K562 (cell line): Measurements from ENCODE around the gene RASGRP2. TPM values are rescaled to one million over a fixed set of nuclear protein-coding genes. Genes with fewer than 3 reads are reported as not detected.

Source experiments
- ATAC-seq: fragments of 200-7000 bp; cut with Tn5 transposase; 3 replicates; pipeline ENCODE4 v1.9.1; 2020; ENCODE audit warnings: moderate library complexity
- BruUV-seq: library from RNA; stranded (reverse); fragments of 400-500 nt; replicated peaks from 2 replicates; lab custom pipeline; 2021; lab: Mats Ljungman, UMichigan
- CTCF ChIA-PET: fragments of 300-600 bp; formaldehyde crosslinking; extraction: SDS; loops from one replicate; lab custom pipeline; 2021; ENCODE audit warnings: low intra/inter-chr PET ratio; lab: Yijun Ruan, JAX
- POLR2A ChIA-PET: fragments of 300-600, 350-650 bp; sonication (Branson Sonifier 250); formaldehyde crosslinking; extraction: SDS; loops from one replicate; lab custom pipeline; 2021; ENCODE audit warnings: antibody characterized with exemption, inconsistent platforms; lab: Yijun Ruan, JAX
- DNase-seq, 4 experiments: peaks; one replicate each; pipeline versions ENCODE4 v3.0.0 to v3.0.0-alpha.2; 2011 to 2018; ENCODE audit warnings: low spot score in 3 of 4, mixed read lengths in 3 of 4; ENCODE audit errors: extremely low read depth in 1 of 4
- FAIRE-seq: peaks from 2 replicates; lab custom pipeline; 2011; peaks lifted over from hg19 to GRCh38; lab: Jason Lieb, UNC
- H2AFZ ChIP-seq: 2 replicates; pipeline ENCODE4 v1.6.0; 2011; ENCODE audit warnings: low read depth, low read length, control low read depth, inconsistent platforms
- H3K27ac ChIP-seq: fragments of 200-600 bp; 3 replicates; pipeline ENCODE4 v1.8.0; 2011; ENCODE audit warnings: low read depth, mild to moderate bottlenecking, control low read depth, inconsistent platforms, low read length, moderate library complexity, mixed read lengths; ENCODE audit errors: extremely low read depth
- H3K27me3 ChIP-seq, 2 experiments: fragments of 300-600 bp in 1 of 2; 2 replicates in 1 of 2; 3 replicates in 1 of 2; pipeline versions ENCODE4 v1.6.0 to v1.8.0; 2011; ENCODE audit warnings: inconsistent platforms in 2 of 2, low read length in 2 of 2, mild to moderate bottlenecking in 1 of 2, mixed read lengths in 1 of 2, moderate library complexity in 1 of 2; ENCODE audit not compliant: control insufficient read depth in 2 of 2, insufficient read depth in 2 of 2
- H3K36me3 ChIP-seq: fragments of 300-600 bp; 3 replicates; pipeline ENCODE4 v1.8.0; 2011; ENCODE audit warnings: mild to moderate bottlenecking, low read length, inconsistent platforms; ENCODE audit not compliant: control insufficient read depth, insufficient read depth
- H3K4me1 ChIP-seq, 2 experiments: fragments of 200-600 bp in 1 of 2; replicated peaks in 1 of 2; 2 replicates in 1 of 2; 3 replicates in 1 of 2; pipeline versions ENCODE4 v1.5.1 to v1.8.0; 2011; ENCODE audit warnings: inconsistent platforms in 2 of 2, low read length in 2 of 2, mild to moderate bottlenecking in 1 of 2, mixed read lengths in 1 of 2, moderate library complexity in 1 of 2; ENCODE audit not compliant: control insufficient read depth in 2 of 2, insufficient read depth in 2 of 2
- H3K4me2 ChIP-seq: 2 replicates; pipeline ENCODE4 v1.6.1; 2011; ENCODE audit warnings: low read length, control low read depth, inconsistent platforms, mixed read lengths; ENCODE audit not compliant: insufficient read depth
- H3K4me3 ChIP-seq: fragments of 200-600 bp; sonication (generic), shearing (Covaris generic); 2 replicates; pipeline ENCODE4 v1.5.1; 2016; ENCODE audit warnings: control low read depth, inconsistent platforms
- H3K79me2 ChIP-seq: fragments of 200-600 bp; 3 replicates; pipeline ENCODE4 v1.8.0; 2011; ENCODE audit warnings: low read length, inconsistent platforms; ENCODE audit not compliant: control insufficient read depth, insufficient read depth
- H3K9ac ChIP-seq, 2 experiments: 2 replicates each; pipeline versions ENCODE4 v1.6.0 to v1.6.1; 2011; ENCODE audit warnings: low read depth in 2 of 2, low read length in 2 of 2, control low read depth in 1 of 2, inconsistent platforms in 1 of 2, mild to moderate bottlenecking in 1 of 2, mixed read lengths in 1 of 2; ENCODE audit not compliant: insufficient read depth in 1 of 2
- H3K9me1 ChIP-seq: one replicate; pipeline ENCODE4 v1.6.0; 2011; ENCODE audit warnings: inconsistent platforms, mild to moderate bottlenecking, low read length, moderate library complexity; ENCODE audit not compliant: control insufficient read depth, insufficient read depth
- H3K9me3 ChIP-seq: replicated peaks from 2 replicates; pipeline ENCODE4 v1.5.1; 2011; ENCODE audit warnings: low read depth, low read length, inconsistent platforms; ENCODE audit not compliant: control insufficient read depth, insufficient read depth
- H4K20me1 ChIP-seq: replicated peaks from 2 replicates; pipeline ENCODE4 v1.6.1; 2011; ENCODE audit warnings: low read length, inconsistent platforms, mixed read lengths; ENCODE audit not compliant: control insufficient read depth, insufficient read depth
- ASH1L ChIP-seq: fragments of 450-650 bp; IDR thresholded peaks from 2 replicates; pipeline ENCODE4 v1.6.1; 2018; ENCODE audit warnings: borderline replicate concordance, mild to moderate bottlenecking, low read depth; ENCODE audit not compliant: partially characterized antibody
- FOXA3 ChIP-seq, 2 experiments: fragments of 450-650 bp in 1 of 2; sonication (generic) in 1 of 2; formaldehyde crosslinking; IDR thresholded peaks in 1 of 2; conservative IDR thresholded peaks in 1 of 2; 2 replicates each; pipeline versions ENCODE4 v1.4.0 to v1.8.0; 2020 to 2022; ENCODE audit warnings: mild to moderate bottlenecking in 2 of 2, missing genetic modification reagents in 1 of 2
- HSF4 ChIP-seq: fragments of 250-450 bp; sonication (Bioruptor Pico); IDR thresholded peaks from 2 replicates; pipeline ENCODE4 v2.1.2; 2022; ENCODE audit warnings: mild to moderate bottlenecking, moderate library complexity, borderline replicate concordance
- ID3 ChIP-seq, 2 experiments: fragments of 250-450 bp in 1 of 2; fragments of 450-650 bp in 1 of 2; sonication (Bioruptor Pico) in 1 of 2; IDR thresholded peaks; 2 replicates each; pipeline versions ENCODE4 v1.6.1 to v1.8.0; 2016 to 2021; ENCODE audit warnings: mild to moderate bottlenecking in 2 of 2, moderate library complexity in 2 of 2, missing compliant biosample characterization in 1 of 2, missing genetic modification characterization in 1 of 2
- MEF2D ChIP-seq: conservative IDR thresholded peaks from 2 replicates; pipeline ENCODE4 v1.6.1; 2016; ENCODE audit warnings: low read depth, missing genetic modification characterization, missing compliant biosample characterization
- SFPQ ChIP-seq: fragments of 200-400 bp; formaldehyde crosslinking; IDR thresholded peaks from 2 replicates; pipeline ENCODE4 v1.6.1; 2017; ENCODE audit warnings: mild to moderate bottlenecking, low read depth, low read length, moderate library complexity
- TAF9B ChIP-seq: fragments of 450-650 bp; IDR thresholded peaks from 2 replicates; pipeline ENCODE4 v1.6.1; 2018; ENCODE audit warnings: mild to moderate bottlenecking; ENCODE audit not compliant: partially characterized antibody
- TBL1XR1 ChIP-seq, 2 experiments: IDR thresholded peaks; 2 replicates each; pipeline ENCODE4 v1.6.1; 2012; ENCODE audit warnings: improper control_type of control experiment in 2 of 2, low read length in 2 of 2, mild to moderate bottlenecking in 1 of 2
- WGBS: fragments of 100-300 bp; shearing (Covaris generic); methylation state at CpG from one replicate; pipeline ENCODE4 v1.1.6; 2016; ENCODE audit warnings: low coverage, mixed read lengths; ENCODE audit not compliant: insufficient coverage; ENCODE audit errors: missing lambda C conversion rate; 5-methylcytosine and 5-hydroxymethylcytosine counted together
- in situ Hi-C: fragments of 300-500 bp; cut with MboI; formaldehyde crosslinking; loops from 4 replicates; pipeline ENCODE4 v1.15.0; 2018; ENCODE audit warnings: inconsistent platforms, mixed read lengths
- intact Hi-C: fragments of 100-400 bp; cut with micrococcal nuclease; formaldehyde crosslinking; loops from 2 replicates; pipeline ENCODE4 v1.14.2; 2022
- polyA plus RNA-seq, 8 experiments: library from polyadenylated mRNA; depleted of rRNA in 4 of 8; stranded (reverse) in 5 of 8; unstranded in 3 of 8; fragments of >200 nt; fragmentation: Nextera tagmentation in 2 of 8; fragmentation: Illumina TruSeq in 1 of 8; extraction: Ambion mirVana in 2 of 8; extraction: Trizol in 1 of 8; gene quantifications; 2 replicates each; pipeline versions ENCODE4 v1.2.1 to v1.2.3, GENCODE V29; 2011 to 2014; ENCODE audit warnings: inconsistent platforms in 1 of 8, missing spikeins in 1 of 8
- total RNA-seq, 7 experiments: library from RNA; depleted of rRNA in 6 of 7; stranded (reverse); fragments of >200 nt in 6 of 7; fragmentation: Illumina TruSeq in 2 of 7; extraction: Trizol in 2 of 7; gene quantifications; 2 replicates each; pipeline versions ENCODE4 v1.2.1 to v1.2.3, GENCODE V29; 2011 to 2021; ENCODE audit warnings: low replicate concordance in 1 of 7

The RASGRP2 gene
- total and polyA plus RNA-seq, 9 of the 15 experiments (the other 6 are each of a cell fraction or from before 2014, with no cell fraction given), result 0.87 to 22.7 (median 5.5) TPM

GRCh38 chr11:64777449-64778222, 33.7 kb upstream of the RASGRP2 start (continued):
- TF ChIP-seq ID3 (CRISPR knock-in tag; IDR thresholded peaks at IDR 0.05) (no peak), ID3 (tag; IDR thresholded peaks at IDR 0.05) (no peak), FOXA3 (CRISPR knock-in tag; conservative IDR thresholded peaks at IDR 0.05 in 1 of 2, IDR thresholded peaks at IDR 0.05 in 1 of 2) (0 out of 4 replicates have a peak, but pooled peaks of 1 of the 2 experiments have one; percentile 28)

GRCh38 chr11:64776875-64777274, 32.9 kb upstream of the RASGRP2 start:
- ATAC-seq (no peak), FAIRE-seq (no peak), DNase-seq (no peak)
- H3K4me1 ChIP-seq, result peaks cover 6 to 18% of the 10 kb centered on the region in 2 experiments; a peak in 3 of 5 replicates
- H3K79me2 ChIP-seq, result peaks cover 62% of the 10 kb centered on the region
- peak overlapping the region; percentile 67 for H3K4me3 ChIP-seq
- no peaks in the 10 kb centered on the region for H3K9me3 ChIP-seq
- TF ChIP-seq ASH1L (no peak), HSF4 (CRISPR knock-in tag) (no peak), MEF2D (tag) (no peak), TBL1XR1 (IDR thresholded peaks at IDR 0.05; ENCODE audit: low read length in 2 of 2) (0 out of 4 replicates have a peak, but pooled peaks of 1 of the 2 experiments have one; percentile 15), SFPQ (no peak), TAF9B (no peak)
- in situ Hi-C loops (no loop called here), intact Hi-C loops (loop anchor here (5.0 kb wide), 1 partner anchor 110 kb away; no protein-coding TSS in a partner anchor)
- H3K36me3 ChIP-seq, result peaks cover 56% of the 10 kb centered on the region
- H3K27me3 ChIP-seq, result no peaks in the 10 kb centered on the region
- peak overlapping the region; percentile 51; the same call in 2 of the 3 replicates for H3K27ac ChIP-seq
- H3K9ac ChIP-seq, result peak overlapping the region; percentile 73 to 95; a peak in 3 of 4 replicates
- H3K4me2 ChIP-seq, result peak overlapping the region; percentile 96
- BruUV-seq, result TSS peak; percentile 41
- ChIA-PET CTCF (interaction anchor here (0.7 kb wide), 1 partner anchor 237 kb away, joined by 6 read pairs; the partner anchor contains the start of gene ARL2), POLR2A (interaction anchor here (0.8 to 10.8 kb wide), 3 partner anchors 11 to 722 kb away, joined by 3 to 168 read pairs (median 3); partner anchors contain the start of genes MALAT1 and PYGM)
- no peak overlapping the region for H2AFZ ChIP-seq
- H4K20me1 ChIP-seq, result peaks cover 41% of the 10 kb centered on the region
- WGBS, result 19% methylated on average over 3 of the region's 3 CpGs
- peaks cover 9% of the 10 kb centered on the region for H3K9me1 ChIP-seq
